Lung (tissue), 12 donors: ENCODE measurements around the gene REXO1. TPM values are rescaled to one million over a fixed set of nuclear protein-coding genes. Genes with fewer than 3 reads are reported as not detected.

ENCODE experiments used
- ATAC-seq: fragments of 200-7000 bp; cut with Tn5 transposase; one replicate; pipeline ENCODE4 v1.9.1; 2020; ENCODE audit warnings: moderate number of reproducible peaks; ENCODE audit not compliant: insufficient read depth, low FRiP score
- DNase-seq, 3 donors: peaks; one replicate each; pipeline ENCODE4 v3.0.0-alpha.2; 2013 to 2017
- H3K27ac ChIP-seq, 2 donors: one replicate each; pipeline ENCODE4 v1.5.1; 2013; ENCODE audit warnings: mild to moderate bottlenecking in 2 of 2, moderate library complexity in 2 of 2, control low read depth in 1 of 2, inconsistent platforms in 1 of 2, low read depth in 1 of 2, low read length in 1 of 2
- H3K27me3 ChIP-seq, 3 donors: one replicate each; pipeline ENCODE4 v1.5.1; 2013; ENCODE audit warnings: low read length in 2 of 3; ENCODE audit not compliant: control insufficient read depth in 3 of 3, insufficient read depth in 3 of 3
- H3K36me3 ChIP-seq, 4 donors: one replicate each; pipeline ENCODE4 v1.5.1; 2013; ENCODE audit warnings: low read length in 4 of 4, mild to moderate bottlenecking in 1 of 4, moderate library complexity in 1 of 4; ENCODE audit not compliant: control insufficient read depth in 4 of 4, insufficient read depth in 4 of 4
- H3K4me1 ChIP-seq, 5 donors: one replicate each; pipeline ENCODE4 v1.5.1; 2013; ENCODE audit warnings: low read length in 5 of 5, mild to moderate bottlenecking in 2 of 5, moderate library complexity in 1 of 5; ENCODE audit not compliant: control insufficient read depth in 5 of 5, insufficient read depth in 5 of 5
- H3K4me3 ChIP-seq: one replicate; pipeline ENCODE4 v1.5.1; 2013; ENCODE audit warnings: mild to moderate bottlenecking, control low read depth, moderate library complexity
- H3K9ac ChIP-seq, 2 donors: one replicate each; pipeline ENCODE4 v1.5.1; 2013; ENCODE audit warnings: low read length in 2 of 2, control low read depth in 1 of 2; ENCODE audit not compliant: insufficient read depth in 1 of 2
- H3K9me3 ChIP-seq, 4 donors: one replicate each; pipeline ENCODE4 v1.5.1; 2013; ENCODE audit warnings: low read length in 3 of 4, mild to moderate bottlenecking in 1 of 4, moderate library complexity in 1 of 4; ENCODE audit not compliant: control insufficient read depth in 4 of 4, insufficient read depth in 3 of 4
- CTCF ChIP-seq: IDR thresholded peaks from 2 replicates; pipeline ENCODE4 v1.5.1; 2012; ENCODE audit warnings: mild to moderate bottlenecking; ENCODE audit errors: control extremely low read depth, extremely low read depth
- WGBS, 2 donors: extraction: QIAGEN DNeasy Blood & Tissue Kit; methylation state at CpG; one replicate each; pipeline ENCODE4 v1.1.7; 2013; 5-methylcytosine and 5-hydroxymethylcytosine counted together
- polyA plus RNA-seq, 2 donors: library from polyadenylated mRNA; stranded (reverse); fragments of 200-250 nt; gene quantifications; one replicate each; pipeline ENCODE4 v1.2.1, GENCODE V29; 2013
- total RNA-seq, 2 donors: library from RNA; depleted of rRNA in 1 of 2; stranded (reverse); fragments of >200 nt in 1 of 2; gene quantifications; one replicate each; pipeline ENCODE4 v1.2.1, GENCODE V29; 2014 to 2021
- donor health status: control.
- donor health status: control.
- donor health status: Bipolar disorder and iron deficiency.
- donor health status: healthy.
- donor health status: DM: yes; HTN: yes; CAD: no.

Gene REXO1
- total and polyA plus RNA-seq, 4 donors, result 15.6 to 40.3 (median 27.2) TPM

- H3K4me1 ChIP-seq, result peaks cover 0 to 14% (median 0%) of the 10 kb centered on the region in 5 donors
- no peak overlapping the region for H3K27ac ChIP-seq
- peaks cover 7 to 73% (median 11%) of the 10 kb centered on the region in 4 donors for H3K36me3 ChIP-seq
- ATAC-seq, result no peak
- no peak overlapping the region for H3K4me3 ChIP-seq
- no peaks in the 10 kb centered on the region for H3K27me3 ChIP-seq
- H3K9ac ChIP-seq, result no peak overlapping the region
- TF ChIP-seq CTCF, result no peak
- DNase-seq, result no peak
- no peaks in the 10 kb centered on the region for H3K9me3 ChIP-seq
- WGBS, 2 donors, result 91% methylated on average over 19 of the region's 19 CpGs
Measured at GRCh38 chr19:1822210-1822609, 26.1 kb downstream of the REXO1 start.

DNA sequence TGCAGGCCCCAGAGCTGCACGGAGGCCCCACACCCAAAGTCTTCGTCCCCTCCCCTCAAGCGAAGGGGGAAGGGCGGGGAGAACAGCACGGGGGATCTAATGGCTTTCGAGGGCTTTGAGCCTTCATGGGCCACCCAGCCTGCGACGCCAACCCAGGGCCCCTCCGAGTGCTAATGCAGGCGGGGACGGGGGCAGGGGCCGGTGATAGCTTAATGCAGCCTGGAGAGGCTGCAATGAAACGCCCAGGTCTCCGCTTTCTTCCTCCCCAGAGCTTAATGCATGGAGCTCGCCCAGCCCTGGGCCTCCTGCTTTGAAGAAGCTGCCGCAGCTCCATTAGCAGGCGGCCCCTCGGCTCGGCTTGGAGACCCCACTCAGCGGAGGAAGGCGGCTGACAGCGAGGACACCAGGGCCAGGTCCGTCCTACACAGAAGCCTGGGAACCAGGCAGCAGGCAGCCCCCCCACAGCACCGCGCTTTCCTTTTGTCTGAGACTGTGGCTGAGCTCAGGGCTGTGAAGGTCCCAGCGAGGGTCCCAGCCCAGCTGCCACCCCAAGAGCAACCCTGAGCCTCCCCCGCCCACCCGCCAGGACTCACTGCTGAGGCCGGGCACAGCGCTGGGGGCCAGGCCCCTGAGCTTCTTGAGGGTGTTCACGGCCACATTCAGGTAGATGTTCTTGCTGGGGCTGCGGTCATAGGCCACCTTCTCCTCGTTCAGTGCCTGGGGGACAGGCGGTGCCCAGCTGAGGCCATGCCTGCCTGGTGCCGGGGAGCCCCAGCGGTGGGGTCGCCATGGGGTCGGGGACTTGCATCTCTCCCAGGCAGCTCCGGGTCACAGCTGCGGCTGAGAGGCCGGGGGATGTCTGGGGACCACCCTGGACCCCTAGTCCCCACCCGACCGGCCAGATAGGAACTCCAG is 28.7 kb downstream of the REXO1 start:
- Histone ChIP-seq H3K27me3 (no peaks in the 10 kb centered on the region), H3K4me3 (no peak overlapping the region), H3K4me1 (peaks cover 0 to 11% (median 0%) of the 10 kb centered on the region in 5 donors), H3K27ac (no peak overlapping the region), H3K36me3 (peaks cover 11 to 90% (median 14%) of the 10 kb centered on the region in 4 donors), H3K9ac (no peak overlapping the region), H3K9me3 (no peaks in the 10 kb centered on the region)
- 92 to 94% methylated on average over 43 of the region's 43 CpGs for WGBS, 2 donors
- no peak for TF ChIP-seq CTCF
- peak; percentile 55 to 69 (median 62) for DNase-seq
- no peak for ATAC-seq

DNA sequence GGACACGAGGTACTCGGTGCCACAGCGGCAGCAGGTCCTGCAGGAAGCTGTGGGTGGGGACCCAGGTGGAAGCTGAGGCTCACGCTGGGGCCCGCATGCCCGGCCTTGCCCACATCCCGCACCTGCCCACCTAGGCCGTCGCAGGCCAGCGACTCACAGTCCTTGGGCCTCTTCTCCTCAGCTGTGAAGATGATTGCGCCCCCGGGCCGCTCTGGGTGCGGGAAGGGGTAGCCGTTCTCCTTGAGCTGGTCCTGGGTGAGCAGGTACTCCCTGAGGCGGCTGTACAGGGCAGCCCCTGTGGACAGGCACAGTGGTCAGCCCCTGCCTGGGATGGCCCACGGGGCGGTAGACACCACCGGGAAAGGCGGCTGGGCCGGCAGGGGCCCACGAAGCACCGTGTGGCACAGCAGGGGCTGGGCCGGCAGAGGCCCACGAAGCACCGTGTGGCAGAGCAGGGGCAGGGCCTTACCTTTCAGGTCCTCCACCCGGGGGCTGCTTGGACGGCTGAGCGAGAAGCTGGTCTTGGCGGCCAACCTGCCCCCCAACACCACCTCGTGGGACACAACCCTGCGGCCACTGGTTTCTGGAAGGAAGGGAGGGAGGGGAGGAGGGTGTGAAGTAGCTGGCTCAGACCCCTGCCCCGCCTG is 29.6 kb downstream of the REXO1 start:
- 93 to 97% methylated on average over 29 to 33 of the region's 33 CpGs for WGBS, 2 donors
- Histone ChIP-seq H3K4me1 (peaks cover 0 to 11% (median 0%) of the 10 kb centered on the region in 5 donors), H3K36me3 (peaks cover 11 to 84% (median 14%) of the 10 kb centered on the region in 4 donors), H3K9me3 (no peaks in the 10 kb centered on the region), H3K27me3 (no peaks in the 10 kb centered on the region), H3K27ac (no peak overlapping the region), H3K4me3 (no peak overlapping the region), H3K9ac (no peak overlapping the region)
- TF ChIP-seq CTCF, result no peak
- ATAC-seq (no peak), DNase-seq (no peak)
